Hepatocyte (in vitro differentiated cells): ENCODE data around the gene RBKS.

Experiments
- CTCF ChIP-seq: fragments of 200-600 bp; sonication (generic); IDR thresholded peaks from 2 replicates; pipeline ENCODE4 v1.5.1; 2016; ENCODE audit warnings: antibody characterized with exemption, mild to moderate bottlenecking; ENCODE audit not compliant: poor library complexity
- EZH2 ChIP-seq: fragments of 200-600 bp; sonication (generic); IDR thresholded peaks from 2 replicates; pipeline ENCODE4 v1.6.1; 2016; ENCODE audit warnings: antibody characterized with exemption, mild to moderate bottlenecking, borderline replicate concordance

GRCh38 chr2:27773959-27774358, 116.2 kb downstream of the RBKS start:
- TF ChIP-seq CTCF, result no peak
- no peak for TF ChIP-seq EZH2
